Measurements from ENCODE around the gene JAKMIP1.

Gene JAKMIP1

DNA sequence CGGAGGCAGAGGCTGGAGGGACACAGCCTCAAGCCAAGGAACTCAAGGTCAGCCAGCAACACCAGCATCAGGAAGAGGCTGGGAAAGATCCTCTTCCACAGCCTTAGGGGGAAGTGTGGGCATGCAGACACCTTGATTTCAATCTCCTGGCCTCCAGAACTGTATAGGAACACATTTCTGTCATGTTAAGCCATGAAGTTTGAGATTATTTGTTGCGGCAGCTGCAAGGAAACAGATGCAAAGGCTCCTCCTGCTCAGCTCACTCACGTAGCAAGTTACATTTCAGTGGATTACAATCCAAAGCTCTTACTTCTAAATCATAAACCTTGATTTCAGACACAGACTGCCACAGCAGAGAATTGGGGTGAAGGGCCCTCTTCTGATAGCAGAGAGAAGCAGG is 113.5 kb downstream of the JAKMIP1 start:
- no peak for DNase-seq

GRCh38 chr4:6085691-6086628 is 114.4 kb downstream of the JAKMIP1 start:
- no peak for DNase-seq

DNA sequence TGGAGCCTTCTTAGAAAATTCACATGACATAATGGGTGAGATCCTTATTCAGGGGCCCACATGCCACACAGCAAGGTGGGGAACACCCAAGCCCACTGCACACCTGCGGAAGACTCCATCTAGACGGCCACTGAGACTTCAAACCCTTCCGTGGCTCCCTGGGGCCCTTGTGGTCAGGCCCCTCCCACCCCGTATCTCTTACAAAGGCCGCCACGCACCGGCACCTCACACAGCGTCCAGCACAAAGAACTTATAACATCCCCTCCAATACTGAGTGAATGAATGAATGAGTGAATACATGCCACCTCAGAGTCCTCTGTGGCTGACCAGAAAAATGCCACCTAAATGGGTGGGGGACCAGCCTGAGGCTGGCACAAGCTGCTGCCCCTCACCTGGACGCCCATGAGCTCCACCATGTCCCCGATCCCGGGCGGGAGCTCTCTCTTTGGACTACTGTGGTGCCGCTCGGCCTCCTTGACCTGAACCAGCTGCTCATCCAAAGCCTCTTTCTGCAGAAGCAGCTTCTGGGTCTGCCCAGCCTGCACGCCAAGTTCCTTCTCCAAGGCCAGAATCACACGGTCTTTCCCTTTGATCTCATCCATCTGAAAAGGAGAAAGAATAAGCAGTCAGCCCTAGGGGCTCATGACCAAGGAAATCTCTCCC is 115.2 kb downstream of the JAKMIP1 start:
- DNase-seq: no peak

GRCh38 chr4:6079965-6080364 is 120.4 kb downstream of the JAKMIP1 start:
- DNase-seq: no peak

- DNase-seq: no peak
Observed at GRCh38 chr4:6078560-6078959, 121.8 kb downstream of the JAKMIP1 start.

DNA sequence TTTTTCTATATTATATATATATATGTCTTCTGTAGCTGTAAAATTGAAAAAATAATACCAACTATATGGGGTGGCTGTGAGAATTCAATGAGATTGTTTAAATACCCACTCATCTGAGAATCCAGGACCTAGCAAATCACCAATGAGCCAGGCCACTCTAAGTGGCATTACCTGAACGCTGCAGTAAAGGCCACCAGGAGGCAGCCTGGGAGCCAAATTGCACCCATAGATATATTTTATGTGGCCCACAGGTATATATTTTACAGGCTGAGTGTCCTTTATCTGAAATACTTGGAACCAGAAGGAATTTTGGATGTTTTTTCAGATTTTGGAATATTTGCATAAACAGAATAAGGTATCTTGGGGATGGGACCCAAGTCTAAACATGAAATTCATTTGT is 124.0 kb downstream of the JAKMIP1 start:
- no peak for DNase-seq

- DNase-seq: no peak
Observed at GRCh38 chr4:6074758-6075157, 125.6 kb downstream of the JAKMIP1 start.

GRCh38 chr4:6071959-6072720 is 128.2 kb downstream of the JAKMIP1 start:
- DNase-seq: no peak

DNA sequence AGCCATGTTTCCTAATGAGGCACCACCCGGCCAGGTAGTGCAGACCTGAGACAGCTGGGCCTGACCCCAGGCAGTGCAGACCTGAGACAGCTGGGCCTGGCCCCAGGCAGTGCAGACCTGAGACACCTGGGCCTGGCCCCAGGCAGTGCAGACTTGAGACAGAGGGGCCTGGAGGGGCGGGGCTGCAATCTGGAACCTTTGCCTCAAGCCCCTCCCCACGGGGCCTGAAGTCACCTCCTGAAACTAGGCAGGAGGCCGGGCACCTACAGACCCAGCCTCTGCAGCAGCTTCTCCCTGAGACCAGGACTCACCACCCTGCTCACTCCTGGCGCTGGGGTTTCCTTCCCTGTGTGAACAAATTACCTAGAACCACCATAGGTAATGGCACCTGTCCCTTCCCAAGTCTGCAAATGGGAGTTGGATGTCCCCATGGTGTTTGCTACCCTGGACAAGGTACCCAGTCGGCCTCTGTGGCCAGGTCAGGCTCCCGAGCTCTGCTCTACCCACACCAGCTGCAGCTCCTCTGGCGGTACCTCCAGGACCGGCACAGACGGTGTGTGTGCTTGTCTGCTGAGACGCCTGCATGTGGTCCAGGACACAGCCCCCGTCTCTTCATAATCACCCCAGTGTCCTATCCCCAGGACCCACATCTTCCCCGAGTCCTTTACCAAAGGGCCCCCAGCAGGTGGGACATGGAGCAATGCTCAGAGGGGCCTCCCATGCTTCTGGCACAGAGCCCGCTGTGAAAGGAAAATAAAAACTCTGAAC is 129.0 kb downstream of the JAKMIP1 start:
- DNase-seq: no peak

- DNase-seq: no peak
Observed at GRCh38 chr4:6069845-6070709, 130.3 kb downstream of the JAKMIP1 start.

DNA sequence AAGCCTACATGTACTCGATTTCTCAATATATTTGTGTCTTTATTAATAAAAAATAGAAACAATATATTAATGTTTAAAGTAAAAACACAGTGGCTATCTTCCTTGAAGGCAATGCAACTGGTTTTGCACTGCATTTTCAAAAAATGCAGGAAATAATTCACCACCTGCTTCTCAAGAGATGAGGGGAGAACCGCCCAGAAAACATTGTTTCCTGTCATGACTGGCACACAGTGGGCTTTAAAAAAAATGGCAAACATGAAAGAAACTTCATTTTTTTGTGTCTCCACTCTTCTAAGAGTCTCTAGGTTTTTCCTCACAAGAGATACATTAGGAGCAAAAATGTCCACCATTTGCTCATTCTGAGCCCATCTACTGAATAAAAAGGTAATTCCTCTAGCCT is 131.4 kb downstream of the JAKMIP1 start:
- DNase-seq: no peak

GRCh38 chr4:6065934-6066590 is 134.3 kb downstream of the JAKMIP1 start:
- DNase-seq: no peak

- DNase-seq: no peak
Observed at GRCh38 chr4:6065166-6065565, 135.2 kb downstream of the JAKMIP1 start.

DNA sequence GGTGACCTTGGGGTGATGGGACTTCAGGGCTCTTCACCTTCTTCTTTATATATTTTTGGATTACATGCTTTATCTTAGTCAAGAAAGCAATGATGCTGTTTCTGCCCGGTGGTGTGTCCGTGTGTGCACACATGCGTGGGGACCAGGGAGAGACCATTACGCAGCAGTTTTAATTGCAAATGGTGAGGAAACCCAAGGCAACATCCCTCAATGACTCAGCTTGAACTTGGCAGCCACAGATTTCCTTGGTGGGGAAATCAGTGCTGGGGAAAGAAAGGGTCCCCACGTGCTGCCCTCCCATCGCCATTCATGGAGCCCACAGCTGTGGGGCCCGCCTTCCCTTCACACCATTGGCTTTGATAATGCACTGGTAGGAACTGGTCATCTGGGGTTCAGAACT is 136.0 kb downstream of the JAKMIP1 start:
- DNase-seq: no peak

GRCh38 chr4:6063684-6064083 is 136.7 kb downstream of the JAKMIP1 start:
- DNase-seq: no peak

- no peak for DNase-seq
Observed at GRCh38 chr4:6062133-6062532, 138.2 kb downstream of the JAKMIP1 start.

DNA sequence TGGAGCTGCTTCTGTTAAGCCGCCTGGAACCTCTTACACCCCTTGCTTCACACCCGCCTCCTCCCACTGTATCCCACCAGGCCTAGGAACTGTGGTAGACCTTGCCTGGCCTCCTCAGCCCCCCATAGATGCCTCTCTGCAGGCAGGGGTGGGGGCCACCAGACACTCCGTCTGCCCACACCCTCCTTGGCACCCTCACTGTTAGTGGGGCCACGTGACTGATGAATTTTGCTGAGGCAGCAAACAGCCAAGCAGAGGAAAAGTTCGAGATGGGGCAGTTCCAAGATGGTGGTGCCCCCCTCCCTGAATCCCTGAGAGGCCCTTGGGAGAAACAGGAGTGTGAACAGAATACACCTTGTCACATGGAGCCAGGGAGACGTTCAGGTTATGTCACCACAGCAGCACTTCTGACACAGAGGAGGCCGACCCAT is 141.0 kb downstream of the JAKMIP1 start:
- DNase-seq: no peak

- DNase-seq: no peak
Observed at GRCh38 chr4:6058531-6059374, 141.6 kb downstream of the JAKMIP1 start.

GRCh38 chr4:6056976-6057766 is 143.2 kb downstream of the JAKMIP1 start:
- DNase-seq: no peak

Data from GOT3 (cell line).